ENCODE results near the gene DIAPH2.

DNA sequence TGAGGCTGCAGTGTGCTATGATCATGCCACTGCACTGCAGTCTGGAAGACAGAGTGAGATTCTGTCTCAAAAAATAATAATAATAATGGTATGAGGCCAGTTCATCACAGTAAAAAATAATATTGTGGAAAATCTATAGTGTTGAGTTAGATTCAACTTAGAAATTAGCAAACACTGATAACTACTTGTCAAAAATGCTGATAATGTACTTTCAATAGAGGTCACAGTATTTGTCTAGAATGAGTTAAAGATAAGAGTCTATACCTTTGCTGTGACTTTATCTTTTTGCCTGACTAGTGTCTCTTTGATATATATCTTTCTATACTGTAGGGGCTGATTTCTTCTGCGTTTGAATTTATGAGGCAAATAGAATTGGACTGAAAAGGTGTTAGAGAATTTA lies 629.7 kb downstream of the DIAPH2 start:
- TF ChIP-seq POLR2A (IDR thresholded peaks at IDR 0.05), result no peak
- TF ChIP-seq CTCF (IDR thresholded peaks at IDR 0.05), result no peak
